ENCODE measurements around the gene AUTS2. TPM values are rescaled to one million over a fixed set of nuclear protein-coding genes. Genes with fewer than 3 reads are reported as not detected.

Gene AUTS2
- total and polyA plus RNA-seq, 2 of the 8 experiments (the other 6 are each of a cell fraction or from before 2014, with no cell fraction given): 25.9 to 101 TPM

- FAIRE-seq: no peak
- H3K4me1 ChIP-seq (replicated peaks in 1 of 4; ENCODE audit: control insufficient read depth in 3 of 4, insufficient read depth in 4 of 4, low read length in 3 of 4): no peaks in the 10 kb centered on the region; a peak in 1 of 7 replicates
Observed at GRCh38 chr7:70789481-70790214, 1191.4 kb downstream of the AUTS2 start.

More at GRCh38 chr7:70789481-70790214, 1191.4 kb downstream of the AUTS2 start:
- no peak overlapping the region for H3K27ac ChIP-seq (ENCODE audit: low read depth, low read length)
- DNase-seq (ENCODE audit: low read depth in 1 of 2, low spot score in 2 of 2): peak in 1 of 2 experiments; percentile 46
- no peak overlapping the region for H4K5ac ChIP-seq (ENCODE audit: insufficient read length, low read depth, low read length)
- H3K23me2 ChIP-seq (ENCODE audit: low read depth, low read length): no peaks in the 10 kb centered on the region
- H2BK15ac ChIP-seq (ENCODE audit: low read length): no peak overlapping the region
- no peak overlapping the region for H3K4ac ChIP-seq (replicated peaks; ENCODE audit: insufficient read length, low read depth, low read length)
- H4K91ac ChIP-seq (replicated peaks; ENCODE audit: insufficient read length, low read length): no peak overlapping the region
- H4K20me1 ChIP-seq (replicated peaks in 1 of 2; ENCODE audit: control insufficient read depth in 1 of 2, insufficient read depth in 2 of 2, low read length in 2 of 2): peaks cover 3 to 5% of the 10 kb centered on the region in 2 experiments
- H3K79me1 ChIP-seq (ENCODE audit: low read depth, low read length): no peaks in the 10 kb centered on the region; the same call in 1 of the 2 replicates
- WGBS, 2 experiments (ENCODE audit: extremely low coverage in 1 of 2, insufficient coverage in 1 of 2, insufficient read length in 1 of 2, insufficient replicate concordance in 2 of 2, low coverage in 1 of 2, low lambda C conversion rate in 2 of 2, missing lambda C conversion rate in 1 of 2): 92% methylated on average over 21 of the region's 43 CpGs; no CpG with 5 or more reads in 1 of the 2 experiments
- H2BK20ac ChIP-seq (ENCODE audit: low read length): no peak overlapping the region
- H2AK5ac ChIP-seq (ENCODE audit: low read depth, low read length): no peak overlapping the region
- no peak overlapping the region for H3K18ac ChIP-seq (ENCODE audit: extremely low read depth, low read length)
- no peak for TF ChIP-seq PHF8 (conservative IDR thresholded peaks at IDR 0.05; ENCODE audit: low read depth, low read length)
- no peak overlapping the region for H3K56ac ChIP-seq (replicated peaks; ENCODE audit: insufficient read length, low read depth, low read length)
- H3K23ac ChIP-seq (ENCODE audit: insufficient read length): no peak overlapping the region
- CTCF ChIA-PET (ENCODE audit: partially characterized antibody): interaction anchor here (1.2 to 6.3 kb wide), 2 partner anchors 14 to 72 kb away, joined by 3 to 46 read pairs; no protein-coding TSS in a partner anchor
- no peak overlapping the region for H3K4me2 ChIP-seq (ENCODE audit: insufficient read depth in 1 of 2, low read depth in 2 of 2, low read length in 2 of 2)
- POLR2A ChIA-PET (ENCODE audit: partially characterized antibody): no interaction called here
- H3K27me3 ChIP-seq (replicated peaks in 1 of 4; ENCODE audit: control insufficient read depth in 3 of 4, extremely low read depth in 1 of 4, insufficient read depth in 3 of 4, low read length in 3 of 4): no peaks in the 10 kb centered on the region
- no peak overlapping the region for H3K9ac ChIP-seq (replicated peaks in 1 of 4; ENCODE audit: extremely low read depth in 1 of 4, low read depth in 3 of 4, low read length in 3 of 4)
- no peak overlapping the region for H2AFZ ChIP-seq (ENCODE audit: low read length)
- no peaks in the 10 kb centered on the region for H3K9me3 ChIP-seq (ENCODE audit: insufficient read depth in 2 of 2, low read depth in 1 of 2, low read length in 1 of 2)
- H3K4me3 ChIP-seq (ENCODE audit: extremely low read depth in 1 of 4, insufficient read depth in 2 of 4, low read depth in 3 of 4, low read length in 4 of 4): no peak overlapping the region
- no peak overlapping the region for H2BK5ac ChIP-seq (ENCODE audit: low read depth, low read length)
- peaks cover 39 to 96% (median 69%) of the 10 kb centered on the region in 4 experiments for H3K36me3 ChIP-seq (ENCODE audit: control insufficient read depth in 2 of 4, insufficient read depth in 4 of 4, low read length in 3 of 4)
- peaks cover 0 to 2% of the 10 kb centered on the region in 2 experiments; a peak in 1 of 4 replicates for H3K79me2 ChIP-seq (ENCODE audit: control insufficient read depth in 1 of 2, insufficient read depth in 2 of 2, low read length in 2 of 2)
- H4K8ac ChIP-seq (ENCODE audit: extremely low read depth, insufficient read depth, low read length): no peak overlapping the region
- no peak overlapping the region for H2BK120ac ChIP-seq (replicated peaks; ENCODE audit: low read depth, low read length)
- H2BK12ac ChIP-seq (ENCODE audit: low read depth, low read length): no peak overlapping the region
- no peak overlapping the region for H3K14ac ChIP-seq (ENCODE audit: insufficient read length)
